ENCODE data around the gene POF1B.

POF1B gene, protein sequence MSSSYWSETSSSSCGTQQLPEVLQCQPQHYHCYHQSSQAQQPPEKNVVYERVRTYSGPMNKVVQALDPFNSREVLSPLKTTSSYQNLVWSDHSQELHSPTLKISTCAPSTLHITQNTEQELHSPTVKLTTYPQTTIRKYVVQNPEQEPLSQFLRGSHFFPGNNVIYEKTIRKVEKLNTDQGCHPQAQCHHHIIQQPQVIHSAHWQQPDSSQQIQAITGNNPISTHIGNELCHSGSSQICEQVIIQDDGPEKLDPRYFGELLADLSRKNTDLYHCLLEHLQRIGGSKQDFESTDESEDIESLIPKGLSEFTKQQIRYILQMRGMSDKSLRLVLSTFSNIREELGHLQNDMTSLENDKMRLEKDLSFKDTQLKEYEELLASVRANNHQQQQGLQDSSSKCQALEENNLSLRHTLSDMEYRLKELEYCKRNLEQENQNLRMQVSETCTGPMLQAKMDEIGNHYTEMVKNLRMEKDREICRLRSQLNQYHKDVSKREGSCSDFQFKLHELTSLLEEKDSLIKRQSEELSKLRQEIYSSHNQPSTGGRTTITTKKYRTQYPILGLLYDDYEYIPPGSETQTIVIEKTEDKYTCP

DNA sequence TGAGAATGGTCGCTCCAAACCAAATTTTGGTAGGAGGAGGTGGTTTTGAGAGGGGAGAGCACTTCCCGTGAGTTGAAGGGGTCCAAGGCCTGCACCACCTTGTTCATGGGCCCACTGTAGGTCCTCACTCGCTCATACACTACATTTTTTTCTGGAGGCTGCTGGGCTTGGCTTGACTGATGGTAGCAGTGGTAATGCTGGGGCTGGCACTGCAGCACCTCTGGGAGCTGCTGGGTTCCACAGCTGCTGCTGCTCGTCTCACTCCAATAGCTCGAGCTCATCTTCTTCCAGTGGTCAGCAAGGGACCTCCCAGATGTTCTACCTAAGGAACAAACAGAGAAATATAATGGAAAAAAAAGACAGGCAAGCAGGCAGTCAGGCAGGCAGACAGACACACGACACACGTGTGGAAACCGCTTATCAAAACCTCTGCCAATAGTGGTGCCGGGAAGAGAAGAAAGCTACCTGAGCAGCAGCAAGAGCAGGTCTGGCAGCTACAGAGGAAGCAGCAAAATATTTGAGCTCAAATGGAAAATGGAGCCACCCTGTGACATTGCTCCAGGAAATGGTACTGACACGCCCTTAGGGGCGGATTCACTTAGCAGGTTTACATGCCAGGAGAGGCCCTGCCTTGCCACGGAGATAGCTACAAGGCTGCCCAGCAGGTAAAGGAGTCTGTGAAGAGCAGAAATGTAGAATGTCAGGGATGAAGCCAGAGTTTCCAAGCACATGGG, at the start of gene POF1B:
TSS of gene POF1B (minus strand) at position 492 of the 734 bp plus-strand sequence. CDS start at position 281, 211 bp downstream.
- no peaks in the 10 kb centered on the region for H3K9me3 ChIP-seq (ENCODE audit: control insufficient read depth, insufficient read depth, low read length)

DNA sequence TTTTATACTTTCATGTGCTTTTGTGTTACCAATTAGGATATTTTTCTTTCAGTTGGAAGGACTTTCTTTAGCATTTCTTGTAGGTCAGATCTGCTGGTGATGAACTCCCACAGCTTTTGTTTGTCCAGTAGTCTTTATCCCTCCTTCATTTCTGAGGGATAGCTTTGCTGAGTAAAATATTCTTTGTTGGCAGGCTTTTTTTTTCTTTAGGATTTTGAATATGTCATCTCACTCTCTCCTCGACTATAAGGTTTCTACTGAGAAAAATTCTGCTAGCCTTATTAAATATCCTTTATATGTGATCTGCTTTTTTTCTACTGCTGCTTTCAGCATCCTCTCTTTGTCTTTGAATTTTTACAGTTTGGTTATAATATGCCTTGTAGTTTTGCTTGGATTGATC, 49.6 kb upstream of the POF1B start:
- Histone ChIP-seq H3K27me3 (ENCODE audit: control insufficient read depth, low read length) (no peaks in the 10 kb centered on the region), H3K36me3 (ENCODE audit: control insufficient read depth, low read length) (no peaks in the 10 kb centered on the region), H3K79me2 (ENCODE audit: control insufficient read depth, low read length) (no peaks in the 10 kb centered on the region), H4K20me1 (ENCODE audit: control insufficient read depth, insufficient read depth, low read depth, low read length) (no peaks in the 10 kb centered on the region), H3F3A (ENCODE audit: control insufficient read depth, insufficient read depth) (no peaks in the 10 kb centered on the region), H3K4me2 (ENCODE audit: low read length) (no peak overlapping the region), H3K9me2 (replicated peaks; ENCODE audit: control insufficient read depth, low read length) (no peaks in the 10 kb centered on the region), H3K9me3 (ENCODE audit: control insufficient read depth, insufficient read depth, low read length) (no peaks in the 10 kb centered on the region), H3K4me1 (ENCODE audit: control insufficient read depth, low read length) (no peaks in the 10 kb centered on the region), H3K27ac (ENCODE audit: low read depth, low read length) (no peak overlapping the region), H3K4me3 (ENCODE audit: low read length) (no peak overlapping the region)
- TF ChIP-seq EZH2phosphoT487 (IDR thresholded peaks at IDR 0.05; ENCODE audit: borderline replicate concordance, low read length), result no peak
- TF ChIP-seq, protein P1, sequence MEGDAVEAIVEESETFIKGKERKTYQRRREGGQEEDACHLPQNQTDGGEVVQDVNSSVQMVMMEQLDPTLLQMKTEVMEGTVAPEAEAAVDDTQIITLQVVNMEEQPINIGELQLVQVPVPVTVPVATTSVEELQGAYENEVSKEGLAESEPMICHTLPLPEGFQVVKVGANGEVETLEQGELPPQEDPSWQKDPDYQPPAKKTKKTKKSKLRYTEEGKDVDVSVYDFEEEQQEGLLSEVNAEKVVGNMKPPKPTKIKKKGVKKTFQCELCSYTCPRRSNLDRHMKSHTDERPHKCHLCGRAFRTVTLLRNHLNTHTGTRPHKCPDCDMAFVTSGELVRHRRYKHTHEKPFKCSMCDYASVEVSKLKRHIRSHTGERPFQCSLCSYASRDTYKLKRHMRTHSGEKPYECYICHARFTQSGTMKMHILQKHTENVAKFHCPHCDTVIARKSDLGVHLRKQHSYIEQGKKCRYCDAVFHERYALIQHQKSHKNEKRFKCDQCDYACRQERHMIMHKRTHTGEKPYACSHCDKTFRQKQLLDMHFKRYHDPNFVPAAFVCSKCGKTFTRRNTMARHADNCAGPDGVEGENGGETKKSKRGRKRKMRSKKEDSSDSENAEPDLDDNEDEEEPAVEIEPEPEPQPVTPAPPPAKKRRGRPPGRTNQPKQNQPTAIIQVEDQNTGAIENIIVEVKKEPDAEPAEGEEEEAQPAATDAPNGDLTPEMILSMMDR (IDR thresholded peaks at IDR 0.05; ENCODE audit: low read depth, low read length, poor library complexity, severe bottlenecking), result no peak

More for the DNA sequence above, at the start of gene POF1B:
- Histone ChIP-seq H3K4me3 (ENCODE audit: low read length) (no peak within 1 kb of the TSS), H4K20me1 (ENCODE audit: control insufficient read depth, insufficient read depth, low read depth, low read length) (no peaks in the 10 kb centered on the region), H3K9me2 (replicated peaks; ENCODE audit: control insufficient read depth, low read length) (no peaks in the 10 kb centered on the region), H3K79me2 (ENCODE audit: control insufficient read depth, low read length) (no peaks in the 10 kb centered on the region), H3F3A (ENCODE audit: control insufficient read depth, insufficient read depth) (no peaks in the 10 kb centered on the region), H3K4me1 (ENCODE audit: control insufficient read depth, low read length) (no peaks in the 10 kb centered on the region), H3K27me3 (ENCODE audit: control insufficient read depth, low read length) (no peaks in the 10 kb centered on the region), H3K27ac (ENCODE audit: low read depth, low read length) (no peak within 1 kb of the TSS), H3K4me2 (ENCODE audit: low read length) (no peak within 1 kb of the TSS), H3K36me3 (ENCODE audit: control insufficient read depth, low read length) (no peaks in the 10 kb centered on the region)
- TF ChIP-seq, protein P1 (IDR thresholded peaks at IDR 0.05; ENCODE audit: low read depth, low read length, poor library complexity, severe bottlenecking), result no peak
- no peak for TF ChIP-seq EZH2phosphoT487 (IDR thresholded peaks at IDR 0.05; ENCODE audit: borderline replicate concordance, low read length)

DNA sequence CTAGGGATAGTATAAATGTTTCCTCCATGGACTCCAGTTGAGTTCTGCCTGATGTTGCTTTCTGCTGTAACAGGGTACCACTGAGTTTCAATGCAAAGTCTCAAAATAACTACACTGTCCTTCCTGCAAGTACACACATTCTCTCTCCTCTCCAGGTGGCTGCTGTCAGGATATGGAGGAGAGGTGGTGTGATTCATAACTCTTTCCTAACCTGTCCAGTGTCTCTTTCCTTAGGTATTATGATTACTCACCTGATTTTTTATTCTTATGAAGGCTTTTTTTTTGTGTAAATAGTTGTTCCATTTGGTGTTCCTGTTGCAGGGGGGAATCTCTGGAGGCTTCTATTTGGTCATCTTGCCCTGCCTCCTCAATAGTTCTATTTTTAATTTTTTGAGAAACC, 39.8 kb upstream of the POF1B start:
- Histone ChIP-seq H3F3A (ENCODE audit: control insufficient read depth, insufficient read depth) (no peaks in the 10 kb centered on the region), H4K20me1 (ENCODE audit: control insufficient read depth, insufficient read depth, low read depth, low read length) (no peaks in the 10 kb centered on the region), H3K4me1 (ENCODE audit: control insufficient read depth, low read length) (no peaks in the 10 kb centered on the region), H3K27ac (ENCODE audit: low read depth, low read length) (no peak overlapping the region), H3K27me3 (ENCODE audit: control insufficient read depth, low read length) (no peaks in the 10 kb centered on the region), H3K9me2 (replicated peaks; ENCODE audit: control insufficient read depth, low read length) (no peaks in the 10 kb centered on the region), H3K9me3 (ENCODE audit: control insufficient read depth, insufficient read depth, low read length) (no peaks in the 10 kb centered on the region), H3K4me2 (ENCODE audit: low read length) (no peak overlapping the region), H3K79me2 (ENCODE audit: control insufficient read depth, low read length) (no peaks in the 10 kb centered on the region), H3K36me3 (ENCODE audit: control insufficient read depth, low read length) (no peaks in the 10 kb centered on the region), H3K4me3 (ENCODE audit: low read length) (no peak overlapping the region)
- TF ChIP-seq EZH2phosphoT487 (IDR thresholded peaks at IDR 0.05; ENCODE audit: borderline replicate concordance, low read length), result no peak
